SK-N-SH treated with all-trans-retinoic acid at 6 μM for 48 hours (cell line): ENCODE data around the gene USP43.
"Not testable (repeated sequence)": the region's sequence is repeated elsewhere in the genome, so short reads cannot be mapped to it uniquely, and the experiment has no call there.

Source experiments
- ATAC-seq: fragments of 200-7000 bp; cut with Tn5 transposase; 3 replicates; pipeline ENCODE4 v1.9.1; 2020; ENCODE audit warnings: mild to moderate bottlenecking, moderate library complexity
- ARNTL ChIP-seq: fragments of 450-650 bp; formaldehyde crosslinking; IDR thresholded peaks from 2 replicates; pipeline ENCODE4 v1.5.0; 2020; ENCODE audit warnings: low read depth, mild to moderate bottlenecking, moderate library complexity, borderline replicate concordance
- BACH2 ChIP-seq: fragments of 250-450 bp; sonication (Bioruptor Pico); IDR thresholded peaks from 2 replicates; pipeline ENCODE4 v1.9.0; 2021; ENCODE audit warnings: mild to moderate bottlenecking, borderline replicate concordance
- CREB5 ChIP-seq: fragments of 250-450 bp; sonication (Bioruptor Pico); IDR thresholded peaks from 2 replicates; pipeline ENCODE4 v1.5.1; 2020; ENCODE audit warnings: low read depth, mild to moderate bottlenecking, moderate library complexity
- CSDC2 ChIP-seq: fragments of 250-450 bp; sonication (Bioruptor Pico); IDR thresholded peaks from 2 replicates; pipeline ENCODE4 v1.5.0; 2020; ENCODE audit warnings: mild to moderate bottlenecking, moderate library complexity
- CSRNP3 ChIP-seq: fragments of 250-450 bp; sonication (Bioruptor Pico); IDR thresholded peaks from 2 replicates; pipeline ENCODE4 v1.5.1; 2021; ENCODE audit warnings: mild to moderate bottlenecking, moderate library complexity
- ESRRG ChIP-seq: fragments of 250-450 bp; sonication (Bioruptor Pico); IDR thresholded peaks from 2 replicates; pipeline ENCODE4 v1.6.1; 2021; ENCODE audit warnings: mild to moderate bottlenecking
- GLIS3 ChIP-seq: fragments of 250-450 bp; sonication (Bioruptor Pico); IDR thresholded peaks from 2 replicates; pipeline ENCODE4 v1.5.0; 2020; ENCODE audit warnings: mild to moderate bottlenecking, moderate library complexity
- ISL1 ChIP-seq: fragments of 250-450 bp; sonication (Bioruptor Pico); IDR thresholded peaks from 2 replicates; pipeline ENCODE4 v2.1.2; 2022; ENCODE audit warnings: mild to moderate bottlenecking, moderate library complexity
- OSR1 ChIP-seq: fragments of 250-450 bp; sonication (Bioruptor Pico); IDR thresholded peaks from 2 replicates; pipeline ENCODE4 v1.8.0; 2022; ENCODE audit warnings: moderate library complexity, mild to moderate bottlenecking, inconsistent platforms
- POU6F1 ChIP-seq: fragments of 250-450 bp; sonication (Bioruptor Pico); IDR thresholded peaks from 2 replicates; pipeline ENCODE4 v1.8.0; 2021; ENCODE audit warnings: low read depth, mild to moderate bottlenecking, moderate library complexity, borderline replicate concordance
- PPARA ChIP-seq: fragments of 250-450 bp; sonication (Bioruptor Pico); IDR thresholded peaks from 2 replicates; pipeline ENCODE4 v1.5.0; 2020; ENCODE audit warnings: mild to moderate bottlenecking, borderline replicate concordance
- RARB ChIP-seq: fragments of 250-450 bp; sonication (Bioruptor Pico); IDR thresholded peaks from 2 replicates; pipeline ENCODE4 v1.8.0; 2021; ENCODE audit warnings: mild to moderate bottlenecking, moderate library complexity
- TCF4 ChIP-seq: fragments of 250-450 bp; sonication (Bioruptor Pico); IDR thresholded peaks from 2 replicates; pipeline ENCODE4 v1.8.0; 2021; ENCODE audit warnings: mild to moderate bottlenecking, moderate library complexity, borderline replicate concordance
- TSHZ2 ChIP-seq: fragments of 250-450 bp; sonication (Bioruptor Pico); IDR thresholded peaks from 2 replicates; pipeline ENCODE4 v1.5.0; 2020; ENCODE audit warnings: mild to moderate bottlenecking, moderate library complexity
- ZC3H10 ChIP-seq: fragments of 250-450 bp; sonication (Bioruptor Pico); IDR thresholded peaks from 2 replicates; pipeline ENCODE4 v1.5.1; 2021; ENCODE audit warnings: mild to moderate bottlenecking, moderate library complexity
- ZFP30 ChIP-seq: fragments of 450-650 bp; formaldehyde crosslinking; IDR thresholded peaks from 2 replicates; pipeline ENCODE4 v1.5.0; 2022; ENCODE audit warnings: mild to moderate bottlenecking, moderate library complexity
- ZNF565 ChIP-seq: fragments of 450-650 bp; formaldehyde crosslinking; conservative IDR thresholded peaks from 2 replicates; pipeline ENCODE4 v1.5.0; 2020; ENCODE audit warnings: low read depth, mild to moderate bottlenecking, moderate library complexity
- ZNF70 ChIP-seq: fragments of 450-650 bp; formaldehyde crosslinking; IDR thresholded peaks from 2 replicates; pipeline ENCODE4 v1.5.0; 2020; ENCODE audit warnings: mild to moderate bottlenecking, moderate library complexity
- ZNF8 ChIP-seq: fragments of 450-650 bp; formaldehyde crosslinking; IDR thresholded peaks from 2 replicates; pipeline ENCODE4 v1.5.0; 2020; ENCODE audit warnings: mild to moderate bottlenecking, moderate library complexity

The USP43 gene

GRCh38 chr17:9606453-9606852 lies 38.9 kb upstream of the USP43 start:
- TF ChIP-seq RARB (CRISPR knock-in tag) (no peak), ZFP30 (no peak), PPARA (no peak), BACH2 (no peak), OSR1 (CRISPR knock-in tag) (no peak), CREB5 (CRISPR knock-in tag) (no peak)
- TF ChIP-seq, all 23 proteins: peak for 0
- ATAC-seq: no peak

- ATAC-seq: not testable (repeated sequence)
Measured at GRCh38 chr17:9607058-9607457, 38.3 kb upstream of the USP43 start.

- TF ChIP-seq CREB5 (CRISPR knock-in tag) (no peak), CSRNP3 (CRISPR knock-in tag) (no peak), ZNF70 (CRISPR knock-in tag) (no peak), ZFP30 (no peak), CSDC2 (CRISPR knock-in tag) (no peak), TSHZ2 (CRISPR knock-in tag) (no peak), ARNTL (CRISPR knock-in tag) (no peak)
Measured at GRCh38 chr17:9611557-9611956, 33.8 kb upstream of the USP43 start.

GRCh38 chr17:9612006-9612405 lies 33.3 kb upstream of the USP43 start:
- TF ChIP-seq TCF4: no peak
- TF ChIP-seq OSR1 (CRISPR knock-in tag): no peak
- no peak for TF ChIP-seq ZNF565
- no peak for TF ChIP-seq BACH2
- no peak for TF ChIP-seq CREB5 (CRISPR knock-in tag)
- no peak for TF ChIP-seq ESRRG (CRISPR knock-in tag)
- TF ChIP-seq GLIS3: no peak
- no peak for TF ChIP-seq POU6F1 (CRISPR knock-in tag)
- no peak for TF ChIP-seq ZC3H10 (CRISPR knock-in tag)
- TF ChIP-seq ZNF8 (CRISPR knock-in tag): no peak
- TF ChIP-seq ISL1 (CRISPR knock-in tag): no peak
- TF ChIP-seq ZFP30: no peak
- ATAC-seq: no peak

More at GRCh38 chr17:9611557-9611956, 33.8 kb upstream of the USP43 start:
- ATAC-seq: no peak
